GM19324 (cell line): Measurements from ENCODE around the gene KDELR3.

Experiments used
- ATAC-seq: cut with Tn5 transposase; IDR thresholded peaks from one replicate; pipeline ENCODE4 v1.9.1; 2021; ENCODE audit warnings: mild to moderate bottlenecking, moderate library complexity; ENCODE audit not compliant: unreplicated experiment, low FRiP score

KDELR3 gene

DNA sequence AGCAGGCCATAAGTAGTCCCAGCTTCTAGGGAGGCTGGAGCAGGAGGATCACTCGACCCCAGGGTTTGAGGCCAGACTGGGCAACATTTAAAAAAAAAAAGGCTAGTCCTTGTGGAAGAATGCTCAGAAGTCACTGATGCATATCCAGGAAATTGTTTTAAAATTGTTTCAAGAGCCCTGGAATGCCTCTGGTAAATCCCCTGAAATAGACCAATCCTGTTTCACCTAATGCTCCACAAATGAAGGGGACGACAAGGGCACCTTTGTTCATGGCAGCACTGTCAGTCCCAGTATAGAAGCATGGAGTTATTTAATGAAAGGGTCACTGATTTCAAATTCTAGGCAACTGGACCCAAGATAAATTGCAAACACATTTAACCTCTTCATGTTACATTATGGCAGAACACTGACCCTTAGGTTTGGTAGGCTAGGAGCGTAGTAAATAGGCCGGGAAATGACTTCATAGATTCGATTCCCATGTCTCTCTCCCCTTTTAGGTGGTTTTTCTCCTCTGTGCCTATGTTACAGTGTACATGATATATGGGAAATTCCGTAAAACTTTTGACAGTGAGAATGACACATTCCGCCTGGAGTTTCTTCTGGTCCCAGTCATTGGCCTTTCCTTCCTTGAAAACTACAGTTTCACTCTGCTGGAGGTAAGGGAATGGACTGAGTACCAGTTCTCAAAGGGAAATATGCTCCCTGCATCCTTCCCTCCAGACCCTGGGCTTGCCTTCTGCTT is 11.4 kb downstream of the KDELR3 start:
- ATAC-seq = no peak

DNA sequence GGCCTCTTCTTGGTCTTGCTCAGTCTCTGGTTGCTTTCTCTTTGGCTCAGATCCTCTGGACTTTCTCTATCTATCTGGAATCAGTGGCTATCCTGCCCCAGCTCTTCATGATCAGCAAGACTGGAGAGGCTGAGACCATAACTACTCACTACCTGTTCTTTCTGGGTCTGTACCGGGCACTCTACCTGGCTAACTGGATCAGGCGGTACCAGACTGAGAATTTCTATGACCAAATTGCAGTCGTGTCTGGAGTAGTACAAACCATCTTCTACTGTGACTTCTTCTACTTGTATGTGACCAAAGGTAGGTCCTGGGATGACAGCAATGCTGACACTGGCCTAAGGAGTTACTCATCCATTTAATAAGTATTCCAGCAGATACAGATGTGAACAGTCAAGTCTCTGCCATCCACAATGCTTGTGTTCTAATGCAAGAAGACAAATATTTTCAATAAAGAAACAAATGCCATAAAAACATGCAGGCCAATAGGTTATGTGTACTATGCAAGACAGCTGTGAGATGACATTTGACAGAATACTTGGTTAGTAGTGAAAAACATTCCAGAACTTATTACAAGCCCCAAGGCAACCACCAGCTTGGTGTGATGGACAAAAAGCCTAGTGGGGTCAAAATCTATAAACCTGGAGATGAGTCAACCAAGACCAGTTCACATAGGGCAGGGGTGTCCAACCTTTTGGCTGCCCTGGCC is 13.4 kb downstream of the KDELR3 start:
- no peak for ATAC-seq

DNA sequence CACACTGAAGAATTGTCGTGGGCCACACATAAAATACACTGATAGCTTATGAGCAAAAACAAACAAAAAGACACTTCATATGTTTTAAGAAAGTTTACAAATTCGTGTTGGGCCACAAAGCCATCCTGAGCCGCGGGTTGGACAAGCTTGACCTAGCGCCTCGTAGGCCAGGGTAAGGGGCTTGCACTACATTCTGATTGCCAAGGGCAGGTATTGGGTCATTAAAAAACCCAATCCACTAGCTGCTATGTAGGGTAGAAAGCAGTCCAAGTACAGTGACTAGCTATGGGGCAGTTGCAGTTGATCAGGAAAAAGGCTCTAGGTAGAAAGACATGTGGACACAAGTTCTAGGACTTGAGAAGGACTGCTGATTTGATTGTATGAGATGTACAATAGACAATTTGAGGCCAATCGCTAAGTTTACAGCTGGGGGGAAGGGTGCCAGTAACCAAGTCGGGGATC is 14.0 kb downstream of the KDELR3 start:
- no peak for ATAC-seq

DNA sequence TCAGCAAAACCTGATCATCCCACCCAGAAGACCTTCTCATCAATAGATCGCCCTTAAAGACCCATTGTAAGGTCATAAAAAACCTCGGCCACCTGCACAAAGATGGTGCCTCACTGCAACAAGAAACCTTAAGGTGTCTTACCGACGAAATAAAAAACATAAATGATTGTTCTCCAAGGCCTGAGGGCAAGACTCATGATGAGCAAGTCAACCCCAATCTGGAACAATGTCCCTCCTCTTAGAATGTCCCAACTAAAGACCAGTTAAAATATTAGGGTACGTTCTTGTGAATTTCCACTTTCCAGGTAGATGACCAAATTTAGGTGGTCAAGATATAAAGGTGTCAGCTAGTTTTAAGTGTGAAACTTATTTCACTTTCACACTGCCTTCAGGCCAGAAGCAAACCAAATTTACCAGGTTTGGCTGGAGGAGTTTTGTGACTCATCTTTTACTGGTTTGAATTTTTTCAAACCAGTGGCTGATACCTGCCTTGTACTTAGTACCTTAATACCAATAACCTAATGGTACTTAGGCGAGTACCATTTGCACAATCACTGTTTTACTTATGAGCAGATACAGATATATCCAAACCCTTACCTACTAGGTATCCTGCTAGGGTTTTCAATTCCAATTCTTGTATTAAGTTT is 14.9 kb downstream of the KDELR3 start:
- ATAC-seq = no peak

DNA sequence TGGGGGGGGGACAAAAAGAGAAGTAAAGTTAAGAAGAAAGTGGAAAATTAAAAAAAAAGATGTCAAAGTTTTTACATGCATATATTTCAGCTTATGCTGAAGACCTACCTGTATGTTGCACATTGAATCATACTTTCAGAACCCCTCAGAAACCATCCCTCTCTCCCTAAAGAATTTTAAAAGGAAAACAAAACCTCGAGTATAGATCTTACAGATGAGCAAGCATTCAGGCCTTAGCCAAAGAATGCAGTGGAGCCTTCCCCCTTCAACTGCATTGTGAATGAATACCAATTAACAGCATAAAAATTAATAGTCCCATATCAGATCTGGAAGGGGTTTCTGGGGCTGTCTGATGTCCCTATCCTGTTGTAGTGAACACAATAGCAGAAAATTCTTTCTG is 16.3 kb downstream of the KDELR3 start:
- ATAC-seq = no peak

DNA sequence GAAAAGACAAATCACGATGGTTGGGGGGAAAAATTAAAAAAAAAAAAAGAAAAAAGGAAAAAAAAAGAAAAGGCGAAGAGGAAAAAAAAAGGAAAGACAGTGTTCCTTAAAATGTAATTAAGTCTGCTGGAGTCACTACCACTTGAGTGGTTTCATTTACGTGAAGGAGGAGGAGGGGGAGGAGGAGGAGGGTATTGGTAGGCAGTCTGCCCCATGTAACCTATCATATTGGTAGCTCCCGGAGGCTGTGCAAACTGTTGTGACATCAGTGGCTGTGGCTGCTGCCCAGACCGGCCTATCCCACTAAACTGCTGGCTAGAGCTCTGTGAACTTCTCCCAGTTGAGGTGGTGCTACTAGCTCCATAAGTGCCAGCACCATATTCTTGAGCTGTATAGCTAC is 17.9 kb downstream of the KDELR3 start:
- no peak for ATAC-seq

DNA sequence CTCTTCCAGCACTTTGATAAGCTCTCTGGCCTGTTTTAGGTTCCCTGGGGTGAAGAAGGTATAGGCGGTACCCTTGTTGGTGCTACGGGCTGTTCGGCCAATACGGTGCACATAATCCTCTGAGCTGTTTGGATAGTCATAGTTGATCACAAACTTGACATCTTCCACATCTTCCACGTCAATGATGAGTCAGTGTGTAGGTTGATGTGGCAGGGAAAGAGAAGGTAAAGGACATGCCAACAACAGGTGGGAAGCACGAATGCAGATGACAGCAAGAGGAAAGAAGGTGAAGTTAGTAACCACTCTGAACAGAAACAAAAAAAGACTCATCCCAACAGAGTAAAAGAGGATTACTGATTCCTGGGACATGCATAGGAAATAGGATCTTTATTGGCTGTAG is 20.1 kb downstream of the KDELR3 start:
- ATAC-seq = no peak

DNA sequence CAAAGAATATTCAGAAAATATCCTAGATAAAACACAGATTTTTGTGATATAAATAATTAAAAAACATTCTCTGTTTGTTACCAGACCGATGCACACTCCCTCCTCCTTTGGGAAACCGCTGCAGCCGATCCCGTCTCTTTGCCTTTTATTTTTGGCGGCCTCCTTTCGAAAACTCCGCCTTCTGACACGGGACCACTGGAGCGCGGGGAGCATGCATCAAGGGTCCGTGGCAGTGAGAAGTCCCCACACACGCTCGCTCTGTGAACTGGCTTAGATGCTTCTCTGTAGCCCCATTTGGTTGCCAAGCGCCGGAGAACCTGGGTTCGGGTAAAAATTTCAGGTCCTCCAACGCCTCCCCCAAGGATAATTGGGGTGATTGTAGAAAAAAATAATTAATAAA is 21.2 kb downstream of the KDELR3 start:
- ATAC-seq = no peak

DNA sequence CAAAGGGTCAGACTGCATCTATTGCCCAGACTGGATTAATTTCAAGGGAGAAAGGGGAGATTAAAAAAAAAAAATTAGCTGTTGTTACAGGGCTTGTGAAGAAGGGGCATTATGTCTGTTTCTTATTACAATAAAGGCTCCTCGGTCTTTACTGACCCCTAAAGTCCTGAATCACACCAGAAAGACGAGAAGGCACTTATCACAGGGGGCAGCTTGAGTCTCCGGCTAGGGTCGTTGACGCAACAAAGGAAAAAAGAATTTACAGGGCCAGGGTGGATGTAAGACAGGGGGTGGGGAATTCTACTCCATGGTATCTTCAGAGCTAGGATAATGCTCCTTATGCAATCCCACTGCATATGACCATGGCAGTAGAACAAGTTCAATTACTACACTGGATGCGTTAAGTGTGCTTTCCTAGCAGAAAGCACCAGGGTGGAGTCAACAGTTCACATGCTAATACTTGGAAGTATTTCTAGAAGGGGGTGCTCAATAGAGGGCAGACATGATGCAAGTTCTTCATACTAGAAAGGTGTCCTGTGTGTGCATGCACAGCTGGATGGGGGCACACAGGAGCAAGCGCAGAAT is 21.8 kb downstream of the KDELR3 start:
- ATAC-seq = no peak

DNA sequence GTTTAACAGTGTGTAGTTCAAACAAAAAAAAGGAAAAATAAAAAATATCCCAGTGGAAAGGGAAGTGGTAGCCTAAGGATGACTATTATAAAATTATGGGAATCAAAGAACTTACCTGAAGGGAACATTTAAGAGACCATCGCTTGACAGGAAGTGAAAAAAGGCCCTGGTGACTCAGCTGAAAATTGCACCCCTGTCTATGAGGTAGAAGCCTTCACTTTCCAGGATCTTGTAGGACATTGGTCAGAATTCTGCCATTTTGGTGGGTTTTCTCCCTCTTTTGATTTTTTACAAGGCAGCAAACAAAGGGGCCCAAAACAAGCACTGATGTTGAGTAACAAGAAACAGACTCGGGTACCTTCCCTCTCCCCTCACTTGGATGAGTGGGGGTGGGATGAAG is 22.6 kb downstream of the KDELR3 start:
- no peak for ATAC-seq

DNA sequence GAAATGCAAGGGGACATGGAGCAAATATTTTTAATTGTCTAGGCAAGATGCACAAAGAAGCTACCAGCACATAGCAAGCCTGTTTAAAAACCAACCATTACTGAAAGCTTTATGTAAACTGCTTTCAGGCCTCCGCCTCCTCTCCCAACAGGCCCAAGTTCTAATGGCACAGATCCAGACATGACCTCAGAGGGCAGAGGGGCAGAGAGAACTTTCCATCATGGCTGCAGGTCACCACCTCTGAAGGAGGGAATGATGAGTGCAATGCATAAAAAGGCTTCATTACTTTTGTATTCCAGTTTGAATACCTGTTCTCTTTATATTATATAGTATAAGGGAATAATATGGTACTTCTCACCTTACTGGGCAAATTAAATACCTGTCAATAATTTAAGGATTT is 23.0 kb downstream of the KDELR3 start:
- no peak for ATAC-seq

DNA sequence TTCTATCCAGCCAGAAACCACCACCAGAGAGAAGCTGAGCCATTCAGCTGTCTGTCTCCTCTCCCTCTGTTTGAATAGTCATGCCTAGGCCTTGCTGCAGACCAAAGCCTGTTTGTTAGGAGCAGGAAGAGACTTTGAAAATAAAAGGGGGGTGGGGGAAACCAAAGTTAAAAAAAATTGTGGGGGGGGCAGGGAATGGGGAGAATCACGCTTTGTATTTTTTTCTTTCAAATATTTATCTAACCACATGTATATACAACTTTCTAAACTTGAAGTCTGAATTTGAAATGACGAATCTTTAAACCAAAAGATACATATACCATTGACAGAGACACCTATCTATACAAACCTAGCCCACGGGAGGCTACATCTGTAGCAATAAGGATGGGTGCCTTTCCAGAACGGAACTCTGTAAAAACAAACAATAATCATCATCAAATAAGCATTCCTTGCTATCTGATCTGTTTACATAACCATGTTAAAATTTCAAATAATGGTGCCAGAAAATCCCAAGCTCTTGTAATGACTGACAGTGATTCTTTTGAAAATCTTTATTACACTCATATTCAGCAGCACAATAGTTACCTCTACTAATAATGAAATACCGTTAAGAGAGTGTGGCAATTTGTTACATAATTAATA is 23.9 kb downstream of the KDELR3 start:
- ATAC-seq = no peak

DNA sequence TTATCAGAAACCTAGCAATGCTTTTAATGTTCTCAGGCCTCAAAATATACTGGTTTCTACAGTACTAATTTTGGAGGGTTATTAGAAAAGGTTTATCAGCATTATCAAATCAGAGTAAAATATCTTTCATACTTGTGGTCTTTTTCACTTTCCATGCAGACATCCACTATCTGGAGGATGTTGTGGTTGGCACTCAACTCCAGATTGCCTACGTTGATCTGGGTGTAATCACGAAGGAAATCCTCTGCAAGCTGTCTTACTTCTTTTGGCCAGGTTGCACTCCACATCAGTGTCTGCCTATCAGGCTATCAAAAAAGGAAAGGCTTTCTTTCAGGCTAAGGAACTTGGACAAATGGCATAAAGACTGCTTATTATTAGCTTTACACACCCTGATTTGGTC is 26.6 kb downstream of the KDELR3 start:
- no peak for ATAC-seq

DNA sequence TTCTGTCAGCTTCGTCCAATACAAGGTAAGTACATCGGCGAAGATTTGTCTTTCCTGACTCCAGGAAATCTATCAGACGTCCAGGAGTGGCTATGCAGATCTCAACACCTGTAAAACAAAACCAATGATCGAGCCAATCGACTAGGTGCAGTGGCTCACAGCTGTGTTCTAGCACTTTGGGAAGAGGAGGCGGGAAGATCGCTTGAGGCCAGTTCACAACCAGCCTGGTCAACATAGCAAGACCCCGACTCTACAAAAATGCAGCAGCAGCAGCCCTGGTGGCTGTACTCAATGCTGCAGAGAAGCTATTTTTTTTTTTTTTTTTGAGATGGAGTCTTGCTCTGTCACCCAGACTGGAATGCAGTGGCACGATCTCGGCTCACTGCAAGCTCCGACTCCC is 27.0 kb downstream of the KDELR3 start:
- no peak for ATAC-seq

DNA sequence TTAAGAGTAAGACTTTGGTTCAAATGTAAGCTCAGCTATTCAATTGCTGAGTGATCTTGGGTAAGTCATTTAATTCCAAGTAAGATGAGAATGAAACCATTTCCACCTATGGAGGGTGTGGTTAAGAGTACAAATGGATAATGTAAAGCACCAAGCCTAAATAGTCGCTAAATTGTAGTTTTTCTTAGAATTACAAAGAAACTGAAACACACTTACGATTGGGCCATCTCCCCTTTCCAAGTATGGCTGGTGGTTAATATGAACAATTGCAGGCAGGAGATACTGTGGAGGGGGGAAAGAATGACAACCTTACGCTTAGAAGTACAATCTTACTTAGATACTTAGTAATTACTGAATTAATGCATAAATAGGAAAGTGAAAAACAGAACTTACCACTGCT is 30.0 kb downstream of the KDELR3 start:
- ATAC-seq = no peak

DNA sequence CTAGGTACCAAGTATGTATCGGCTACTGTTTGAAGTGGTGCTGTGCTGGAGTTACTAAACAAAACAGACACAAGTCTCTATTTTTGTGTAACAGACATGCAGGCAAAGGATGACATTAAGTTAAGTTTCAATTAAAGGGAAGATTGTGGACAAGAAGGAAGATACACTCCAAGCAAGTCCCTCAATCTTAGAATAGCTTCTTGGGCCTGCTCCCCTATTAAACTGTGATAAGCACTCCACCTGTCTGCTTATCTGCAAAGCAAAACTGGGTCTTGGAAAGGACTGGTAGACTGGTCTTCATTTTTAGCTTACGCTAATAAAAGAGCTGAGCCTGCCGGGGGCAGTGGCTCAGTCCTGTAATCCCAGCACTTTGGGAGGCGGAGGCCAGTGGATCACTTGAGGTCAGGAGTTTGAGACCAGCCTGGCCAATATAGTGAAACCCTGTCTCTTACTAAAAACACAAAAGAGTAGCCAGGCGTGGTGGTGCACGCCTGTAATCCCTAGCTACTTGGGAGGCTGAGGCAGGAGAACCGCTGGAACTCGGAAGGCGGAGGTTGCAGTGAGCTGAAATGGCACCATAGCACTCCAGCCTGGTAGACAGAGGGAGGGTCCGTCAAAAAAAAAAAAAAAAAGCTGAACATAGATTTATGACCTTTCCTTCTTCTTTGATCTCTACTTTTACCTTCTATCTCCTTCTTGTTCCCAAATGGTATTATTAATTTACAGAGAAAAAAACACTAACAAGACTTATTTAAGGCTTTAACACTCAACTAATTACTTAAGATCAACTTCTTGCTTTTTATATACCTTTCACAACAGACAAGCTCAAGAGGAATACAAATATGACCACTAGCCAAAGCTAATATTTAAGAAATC is 34.1 kb downstream of the KDELR3 start:
- ATAC-seq = no peak

DNA sequence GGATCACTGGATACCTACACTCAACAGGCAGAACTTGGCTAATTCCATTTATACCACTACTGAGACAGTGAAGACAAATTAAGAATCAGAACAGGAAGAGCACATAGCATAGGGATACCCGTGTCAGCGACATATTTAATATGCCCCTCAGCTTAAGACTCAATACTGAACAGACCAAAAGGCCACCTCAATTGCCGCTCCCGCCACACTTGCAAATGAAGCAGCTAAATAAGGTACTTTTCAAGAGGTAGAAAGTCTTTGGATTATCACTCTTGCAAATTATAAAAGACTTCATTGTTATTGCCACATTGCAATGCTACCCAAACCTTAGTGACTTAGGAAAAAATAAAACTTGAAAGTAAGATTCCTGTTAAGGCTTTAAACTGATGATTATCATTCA is 35.1 kb downstream of the KDELR3 start:
- no peak for ATAC-seq

DNA sequence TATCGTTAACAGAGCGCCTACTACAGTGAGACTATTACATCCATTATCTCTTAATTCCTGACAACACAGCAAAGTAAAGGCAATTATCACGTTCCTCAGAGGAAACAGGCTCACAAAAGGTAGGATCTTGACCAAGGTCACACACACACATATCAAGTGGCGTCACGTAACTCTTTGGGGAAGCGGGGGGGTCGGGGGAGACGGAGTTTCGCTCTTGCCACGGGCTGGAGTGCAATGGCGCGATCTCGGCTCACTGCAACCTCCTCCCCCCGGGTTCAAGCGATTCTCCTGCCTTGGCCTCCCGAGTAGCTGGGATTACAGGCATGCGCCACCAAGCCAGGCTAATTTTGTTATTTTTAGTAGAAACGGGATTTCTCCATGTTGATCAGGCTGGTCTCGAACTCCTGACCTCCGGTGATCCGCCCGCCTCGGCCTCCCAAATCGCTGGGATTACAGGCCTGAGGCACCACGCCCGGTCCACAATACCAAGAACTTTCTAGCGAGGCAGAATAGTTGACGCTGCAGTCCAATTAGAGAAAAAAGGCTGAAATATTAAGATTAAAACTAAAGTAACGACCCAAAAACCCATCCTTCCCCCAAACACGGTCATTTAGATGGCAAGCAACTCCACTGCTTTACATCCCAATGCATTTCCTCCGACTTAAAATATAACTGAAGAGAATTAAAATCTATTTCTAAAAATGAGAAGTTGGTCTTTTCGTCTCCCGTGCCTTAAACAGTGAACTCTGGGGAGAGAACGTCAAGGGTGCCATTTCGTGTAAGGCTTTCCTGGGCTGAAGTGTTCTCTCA is 37.0 kb downstream of the KDELR3 start:
- no peak for ATAC-seq

DNA sequence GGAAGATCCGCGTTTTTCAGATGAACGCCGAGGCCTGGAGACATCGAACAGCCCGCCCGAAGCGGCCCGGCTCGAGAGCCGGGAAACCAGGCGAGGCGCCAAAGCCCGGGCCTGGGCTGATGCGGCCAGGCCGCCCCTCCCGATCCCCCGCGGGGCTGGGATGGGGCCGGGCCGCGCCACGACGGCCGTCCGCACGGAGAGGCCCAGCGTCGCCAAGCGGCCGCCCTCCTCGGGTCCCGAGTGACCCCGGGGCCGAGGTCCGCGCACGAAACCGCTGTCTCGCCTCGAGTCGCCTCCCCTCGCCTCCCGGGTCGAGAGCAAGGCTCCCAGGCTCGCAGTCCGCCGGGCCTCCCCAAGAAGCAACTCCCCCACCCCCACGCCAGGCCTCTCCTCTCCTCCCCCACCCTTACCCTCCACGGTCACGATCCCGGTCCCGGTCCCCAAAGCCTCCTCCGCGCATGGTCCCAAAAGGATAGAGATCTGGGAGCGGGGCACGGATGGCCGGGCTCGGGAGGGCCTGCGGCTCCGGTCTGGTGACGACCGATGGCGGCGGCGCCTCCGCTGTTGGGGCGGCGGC is 37.7 kb downstream of the KDELR3 start:
- ATAC-seq = peak; percentile 38
